Lower leg skin (tissue), 4 donors: ENCODE measurements around the gene GYPA. TPM values are rescaled to one million over a fixed set of nuclear protein-coding genes. Genes with fewer than 3 reads are reported as not detected.
A peak's percentile ranks its signal among the peaks of the same experiment; 100 is the strongest.

ENCODE experiments used
- DNase-seq, 2 donors: peaks; one replicate each; pipeline ENCODE4 v3.0.0-alpha.2; 2019; ENCODE audit warnings: low spot score in 2 of 2
- H3K4me3 ChIP-seq: fragments of 200-600 bp; sonication (generic); 2 replicates; pipeline ENCODE4 v1.5.1; 2017; ENCODE audit warnings: mild to moderate bottlenecking, low read depth; ENCODE audit not compliant: poor library complexity, severe bottlenecking
- POLR2A ChIP-seq, 2 donors: fragments of 450-650 bp; IDR thresholded peaks; one replicate each; pipeline ENCODE4 v1.6.1; 2016 to 2017; ENCODE audit warnings: antibody characterized with exemption in 2 of 2, mild to moderate bottlenecking in 1 of 2, moderate library complexity in 1 of 2
- WGBS, 2 donors: methylation state at CpG; one replicate each; pipeline ENCODE4 v1.1.5; 2018; 5-methylcytosine and 5-hydroxymethylcytosine counted together
- intact Hi-C: fragments of 100-400 bp; cut with DNase I; formaldehyde crosslinking; loops from one replicate; pipeline ENCODE4 v1.15.0; 2023; ENCODE audit warnings: low total_unique reads
- total RNA-seq, 4 donors: library from RNA; depleted of rRNA; stranded (reverse); fragments of >200 nt; gene quantifications; one replicate each; pipeline ENCODE4 v1.1.0, GENCODE V29; 2016
- TF ChIP-seq, protein P1 (sequence below), 3 donors: fragments of 450-650 bp; IDR thresholded peaks; one replicate each; pipeline ENCODE4 v1.5.1; 2016; ENCODE audit warnings: antibody characterized with exemption in 3 of 3, mild to moderate bottlenecking in 3 of 3, moderate library complexity in 2 of 3

Gene GYPA
- total RNA-seq, 4 donors from 2014 or later: not detected

DNA sequence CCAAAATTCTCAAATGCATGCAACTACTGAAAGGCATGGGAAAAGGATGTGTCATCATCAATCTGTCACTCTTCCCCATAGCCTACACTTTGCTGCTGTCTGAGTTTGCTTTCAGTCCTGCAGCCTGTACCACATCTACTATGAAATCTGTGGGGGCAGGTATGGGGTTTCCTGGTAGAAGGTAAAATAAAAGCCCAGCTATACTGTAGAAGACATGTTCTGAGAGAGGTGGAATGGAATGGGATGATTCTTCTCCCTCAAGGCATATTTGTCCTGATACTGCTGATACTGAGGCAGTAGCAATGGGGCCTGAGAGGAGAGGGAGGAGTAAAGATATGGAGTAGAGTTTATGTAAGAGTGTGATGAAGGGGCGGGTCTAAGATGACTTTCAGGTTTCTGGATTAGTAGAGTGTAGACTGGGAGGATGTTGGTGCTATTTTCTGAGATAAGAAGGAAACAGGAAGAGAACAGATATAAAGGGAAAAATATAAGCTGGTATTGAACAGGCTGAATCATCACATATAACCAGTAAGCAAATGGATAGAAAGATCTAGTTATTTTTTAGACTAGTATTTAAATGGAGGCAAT lies 38.7 kb upstream of the GYPA start:
- no peak for DNase-seq
- WGBS, 2 donors: 83 to 87% methylated on average over 1 of the region's 1 CpG
- no peak overlapping the region for H3K4me3 ChIP-seq
- no peak for TF ChIP-seq POLR2A (IDR thresholded peaks at IDR 0.05)
- TF ChIP-seq, protein P1, sequence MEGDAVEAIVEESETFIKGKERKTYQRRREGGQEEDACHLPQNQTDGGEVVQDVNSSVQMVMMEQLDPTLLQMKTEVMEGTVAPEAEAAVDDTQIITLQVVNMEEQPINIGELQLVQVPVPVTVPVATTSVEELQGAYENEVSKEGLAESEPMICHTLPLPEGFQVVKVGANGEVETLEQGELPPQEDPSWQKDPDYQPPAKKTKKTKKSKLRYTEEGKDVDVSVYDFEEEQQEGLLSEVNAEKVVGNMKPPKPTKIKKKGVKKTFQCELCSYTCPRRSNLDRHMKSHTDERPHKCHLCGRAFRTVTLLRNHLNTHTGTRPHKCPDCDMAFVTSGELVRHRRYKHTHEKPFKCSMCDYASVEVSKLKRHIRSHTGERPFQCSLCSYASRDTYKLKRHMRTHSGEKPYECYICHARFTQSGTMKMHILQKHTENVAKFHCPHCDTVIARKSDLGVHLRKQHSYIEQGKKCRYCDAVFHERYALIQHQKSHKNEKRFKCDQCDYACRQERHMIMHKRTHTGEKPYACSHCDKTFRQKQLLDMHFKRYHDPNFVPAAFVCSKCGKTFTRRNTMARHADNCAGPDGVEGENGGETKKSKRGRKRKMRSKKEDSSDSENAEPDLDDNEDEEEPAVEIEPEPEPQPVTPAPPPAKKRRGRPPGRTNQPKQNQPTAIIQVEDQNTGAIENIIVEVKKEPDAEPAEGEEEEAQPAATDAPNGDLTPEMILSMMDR (IDR thresholded peaks at IDR 0.05): no peak
- intact Hi-C loops: no loop called here

DNA sequence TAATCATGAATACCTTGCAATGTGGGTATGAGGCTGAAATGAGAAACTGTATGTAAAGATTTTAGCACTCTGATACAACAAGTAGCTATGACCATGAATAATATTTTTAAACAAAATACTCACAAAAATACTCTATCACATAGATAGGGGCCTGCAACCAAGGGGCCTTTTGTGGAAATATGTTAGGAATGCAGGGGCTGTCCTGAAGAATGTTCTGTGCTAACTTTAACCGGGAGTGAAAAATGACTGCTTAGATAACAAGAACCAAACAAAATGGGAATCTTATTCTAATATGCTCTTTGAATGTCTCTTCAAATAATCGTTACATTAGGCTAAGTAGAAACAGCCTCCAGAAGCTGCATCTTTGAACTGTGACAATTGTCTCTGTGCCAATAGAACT lies 37.9 kb upstream of the GYPA start:
- 57 to 68% methylated on average over 2 of the region's 2 CpGs for WGBS, 2 donors
- no peak overlapping the region for H3K4me3 ChIP-seq
- TF ChIP-seq POLR2A (IDR thresholded peaks at IDR 0.05): no peak
- TF ChIP-seq, protein P1 (IDR thresholded peaks at IDR 0.05): no peak
- no peak for DNase-seq
- intact Hi-C loops: no loop called here

DNA sequence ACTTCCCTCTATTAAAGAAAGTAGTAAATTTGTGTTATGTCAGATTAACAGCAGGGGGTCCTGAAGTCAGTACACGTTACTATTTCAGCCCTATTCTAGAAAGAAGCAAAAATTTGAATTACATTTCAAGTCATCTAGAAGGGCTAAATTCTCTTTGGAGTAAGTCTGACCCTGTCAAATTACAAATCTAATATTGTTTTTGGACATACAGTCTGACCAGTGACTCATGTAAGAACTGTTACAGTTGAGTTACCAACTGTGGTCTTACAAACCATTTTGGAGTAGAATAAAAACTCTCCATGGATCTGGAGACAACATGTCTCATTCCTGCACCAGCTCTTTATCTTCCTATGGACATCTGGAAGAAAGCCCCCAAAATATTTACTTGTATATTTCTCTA lies 36.0 kb upstream of the GYPA start:
- H3K4me3 ChIP-seq: no peak overlapping the region
- WGBS, 2 donors: 81 to 86% methylated on average over 1 of the region's 1 CpG
- intact Hi-C loops: no loop called here
- no peak for DNase-seq
- no peak for TF ChIP-seq POLR2A (IDR thresholded peaks at IDR 0.05)
- TF ChIP-seq, protein P1 (IDR thresholded peaks at IDR 0.05): no peak

DNA sequence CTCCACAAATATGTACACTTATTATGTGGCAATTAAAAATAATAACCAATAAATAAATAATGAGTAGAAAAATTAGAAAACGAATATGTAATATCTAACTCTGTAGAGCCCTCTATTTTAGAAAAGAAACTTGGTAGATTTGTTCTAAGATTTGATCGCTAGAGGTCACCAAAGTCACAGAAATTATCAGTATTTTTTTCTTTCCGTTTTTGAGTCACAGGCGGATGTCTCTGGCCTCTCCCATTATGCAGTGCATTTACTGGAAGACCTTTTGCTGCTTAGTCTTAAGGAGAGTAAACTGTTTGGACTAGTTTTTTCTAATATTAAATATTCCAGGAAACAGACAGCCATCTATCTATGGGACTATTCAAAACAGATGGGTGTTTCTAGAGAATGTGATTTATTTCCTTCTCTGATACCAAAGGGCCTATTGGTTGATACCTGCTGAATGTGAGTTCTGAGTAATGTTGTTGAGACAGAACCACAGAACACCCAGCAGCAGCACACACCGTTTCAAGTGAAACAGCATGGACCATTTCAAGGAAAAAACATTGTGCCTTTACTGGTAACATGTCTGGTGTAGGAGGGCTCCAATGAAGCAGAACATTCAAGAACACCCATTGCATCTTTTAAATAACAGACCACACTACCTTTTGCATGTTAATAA lies 34.0 kb upstream of the GYPA start:
- no peak overlapping the region for H3K4me3 ChIP-seq
- 4 to 5% methylated on average over 5 of the region's 5 CpGs for WGBS, 2 donors
- intact Hi-C loops: no loop called here
- peak in 1 of 2 donors; percentile 15 for DNase-seq
- no peak for TF ChIP-seq POLR2A (IDR thresholded peaks at IDR 0.05)
- TF ChIP-seq, protein P1 (IDR thresholded peaks at IDR 0.05): no peak

DNA sequence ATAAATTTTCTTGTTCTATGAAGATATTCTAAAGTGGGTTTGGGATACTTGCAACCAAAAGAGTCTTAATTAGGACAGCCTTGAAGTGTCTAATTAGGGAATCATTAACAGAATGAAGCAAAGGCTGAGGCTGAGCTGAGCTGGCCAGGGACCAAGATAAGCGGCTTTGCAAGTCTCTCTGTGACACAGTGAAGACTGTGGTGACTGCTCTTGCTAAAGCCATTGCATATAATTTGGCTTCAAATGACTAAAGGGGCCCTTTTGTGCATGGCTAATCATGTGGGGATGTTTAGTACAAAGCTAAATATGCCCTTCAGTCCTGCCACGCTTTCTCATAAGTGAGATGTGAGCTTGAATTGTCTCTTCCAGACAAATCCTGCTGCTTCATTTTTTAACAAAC lies 31.2 kb upstream of the GYPA start:
- no peak for TF ChIP-seq POLR2A (IDR thresholded peaks at IDR 0.05)
- TF ChIP-seq, protein P1 (IDR thresholded peaks at IDR 0.05): no peak
- DNase-seq: no peak
- intact Hi-C loops: no loop called here
- 71 to 85% methylated on average over 2 of the region's 2 CpGs for WGBS, 2 donors
- no peak overlapping the region for H3K4me3 ChIP-seq
